ENCODE data around the gene EIF1AY. TPM values are rescaled to one million over a fixed set of nuclear protein-coding genes. Genes with fewer than 3 reads are reported as not detected.

EIF1AY gene
- total RNA-seq, 3 donors from 2014 or later: 26.9 to 38.2 TPM; not detected in 1

DNA sequence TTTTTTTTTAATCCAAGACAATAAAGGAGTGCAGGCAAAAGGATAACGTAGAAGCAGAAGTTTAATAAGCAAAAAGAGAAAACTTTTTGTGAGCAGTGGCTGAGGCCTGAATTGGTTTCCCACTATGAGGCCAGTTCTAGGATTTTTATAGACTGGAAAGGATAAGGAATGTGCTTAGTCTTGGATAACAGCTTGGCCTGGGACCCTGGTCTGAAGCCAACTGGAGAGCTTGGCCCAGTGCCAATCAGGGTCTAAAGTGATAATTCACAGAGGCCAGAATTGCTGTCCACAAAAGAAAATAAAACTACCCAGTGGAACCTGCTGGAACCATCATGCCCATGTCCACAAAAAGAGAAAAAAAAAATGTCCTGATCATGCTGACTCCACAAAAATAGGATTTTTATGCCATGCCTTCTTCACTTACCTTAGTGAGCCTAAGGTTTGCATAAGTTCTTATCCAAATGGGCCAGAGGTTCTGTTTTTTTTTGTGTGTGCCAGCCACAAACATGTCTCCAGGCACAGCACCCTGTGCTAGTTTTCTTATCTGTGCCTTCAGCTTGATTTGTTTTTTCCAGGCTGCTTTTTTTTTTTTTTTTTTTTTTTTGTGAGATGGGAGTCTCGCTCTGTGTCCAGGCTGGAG is 15.6 kb upstream of the EIF1AY start:
- Histone ChIP-seq H3K4me3 (no peak overlapping the region), H3K4me1 (ENCODE audit: low read depth) (no peaks in the 10 kb centered on the region), H3K9me3 (no peaks in the 10 kb centered on the region), H3K36me3 (ENCODE audit: low read depth) (no peaks in the 10 kb centered on the region)
- intact Hi-C loops (cut with DNase I, micrococcal nuclease): no loop called here
- ATAC-seq (no peak), DNase-seq (no peak)
- TF ChIP-seq, protein P1, sequence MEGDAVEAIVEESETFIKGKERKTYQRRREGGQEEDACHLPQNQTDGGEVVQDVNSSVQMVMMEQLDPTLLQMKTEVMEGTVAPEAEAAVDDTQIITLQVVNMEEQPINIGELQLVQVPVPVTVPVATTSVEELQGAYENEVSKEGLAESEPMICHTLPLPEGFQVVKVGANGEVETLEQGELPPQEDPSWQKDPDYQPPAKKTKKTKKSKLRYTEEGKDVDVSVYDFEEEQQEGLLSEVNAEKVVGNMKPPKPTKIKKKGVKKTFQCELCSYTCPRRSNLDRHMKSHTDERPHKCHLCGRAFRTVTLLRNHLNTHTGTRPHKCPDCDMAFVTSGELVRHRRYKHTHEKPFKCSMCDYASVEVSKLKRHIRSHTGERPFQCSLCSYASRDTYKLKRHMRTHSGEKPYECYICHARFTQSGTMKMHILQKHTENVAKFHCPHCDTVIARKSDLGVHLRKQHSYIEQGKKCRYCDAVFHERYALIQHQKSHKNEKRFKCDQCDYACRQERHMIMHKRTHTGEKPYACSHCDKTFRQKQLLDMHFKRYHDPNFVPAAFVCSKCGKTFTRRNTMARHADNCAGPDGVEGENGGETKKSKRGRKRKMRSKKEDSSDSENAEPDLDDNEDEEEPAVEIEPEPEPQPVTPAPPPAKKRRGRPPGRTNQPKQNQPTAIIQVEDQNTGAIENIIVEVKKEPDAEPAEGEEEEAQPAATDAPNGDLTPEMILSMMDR (IDR thresholded peaks at IDR 0.05): no peak

DNA sequence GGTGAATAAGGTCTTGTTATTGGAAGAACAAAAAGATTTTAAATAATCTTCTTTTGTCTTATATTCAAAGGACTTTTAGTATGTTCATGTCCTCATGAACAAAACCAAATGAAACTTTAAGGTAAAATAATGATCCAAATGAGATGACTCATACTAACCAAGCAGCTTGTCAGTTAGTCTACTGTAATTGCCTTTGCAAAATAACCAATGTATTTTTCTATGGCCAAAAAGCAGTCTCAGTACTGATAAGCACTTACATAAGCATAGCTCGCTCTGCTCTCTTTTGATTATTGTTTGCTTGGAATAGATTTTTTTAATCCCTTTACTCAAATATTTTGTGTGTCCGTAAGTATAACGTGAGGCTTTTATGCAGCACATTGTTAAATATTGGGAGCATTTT is 4.3 kb upstream of the EIF1AY start:
- Histone ChIP-seq H3K36me3 (ENCODE audit: low read depth) (no peaks in the 10 kb centered on the region), H3K9me3 (no peaks in the 10 kb centered on the region), H3K4me3 (no peak overlapping the region), H3K4me1 (ENCODE audit: low read depth) (no peaks in the 10 kb centered on the region)
- TF ChIP-seq, protein P1 (IDR thresholded peaks at IDR 0.05): no peak
- no peak for DNase-seq
- intact Hi-C loops (cut with DNase I, micrococcal nuclease): no loop called here
- no peak for ATAC-seq

DNA sequence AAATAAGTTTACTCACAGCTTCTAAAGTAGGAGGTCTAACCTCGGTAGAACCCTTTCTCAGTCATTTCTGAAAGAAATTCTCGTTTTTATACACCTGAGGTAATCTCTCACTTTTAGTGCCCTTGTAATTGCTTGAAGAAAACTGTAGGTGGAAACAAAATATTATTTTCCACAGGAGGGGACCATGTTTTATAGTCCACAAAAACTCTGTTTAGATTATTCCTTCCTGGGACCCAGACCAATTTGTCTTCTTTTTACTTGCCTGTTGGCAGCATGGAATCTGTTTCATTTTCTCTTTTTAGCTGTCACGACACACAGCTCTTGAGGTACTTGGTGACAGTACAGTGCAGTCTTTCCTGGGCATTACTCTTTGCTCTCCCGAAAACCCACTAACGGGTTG is 930 bp downstream of the EIF1AY start:
- Histone ChIP-seq H3K4me1 (ENCODE audit: low read depth) (no peaks in the 10 kb centered on the region), H3K9me3 (no peaks in the 10 kb centered on the region), H3K36me3 (ENCODE audit: low read depth) (no peaks in the 10 kb centered on the region), H3K4me3 (no peak overlapping the region)
- no peak for ATAC-seq
- intact Hi-C loops (cut with DNase I, micrococcal nuclease): no loop called here
- DNase-seq: no peak
- TF ChIP-seq, protein P1 (IDR thresholded peaks at IDR 0.05): no peak

DNA sequence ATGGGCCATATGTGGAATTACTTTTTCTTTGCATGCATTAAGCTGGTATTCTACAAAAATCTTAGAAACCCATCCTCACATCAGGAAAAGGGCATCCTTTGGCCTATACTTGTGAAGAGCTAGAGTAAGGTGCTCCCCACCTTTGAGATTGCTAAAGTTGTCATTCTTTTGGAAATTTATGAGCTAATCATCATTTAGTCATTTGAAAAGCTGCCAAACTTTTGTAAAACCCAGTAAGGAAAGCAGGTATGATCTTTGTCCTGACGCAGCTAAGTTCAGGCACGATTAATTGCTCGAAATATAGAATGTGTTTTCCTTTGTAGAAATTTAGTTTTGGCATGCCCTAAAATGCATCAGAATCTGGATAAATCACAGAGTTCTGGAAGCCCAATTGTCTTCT is 2.6 kb downstream of the EIF1AY start:
- TF ChIP-seq, protein P1 (IDR thresholded peaks at IDR 0.05): no peak
- no peaks in the 10 kb centered on the region for H3K4me1 ChIP-seq (ENCODE audit: low read depth)
- no peak overlapping the region for H3K4me3 ChIP-seq
- H3K9me3 ChIP-seq: no peaks in the 10 kb centered on the region
- no peaks in the 10 kb centered on the region for H3K36me3 ChIP-seq (ENCODE audit: low read depth)
- DNase-seq (no peak), ATAC-seq (no peak)
- intact Hi-C loops (cut with DNase I, micrococcal nuclease): no loop called here

- DNase-seq: no peak
- H3K36me3 ChIP-seq (ENCODE audit: low read depth): no peaks in the 10 kb centered on the region
- H3K4me1 ChIP-seq (ENCODE audit: low read depth): no peaks in the 10 kb centered on the region
- ATAC-seq: no peak
- intact Hi-C loops (cut with DNase I, micrococcal nuclease): no loop called here
- H3K4me3 ChIP-seq: no peak overlapping the region
- TF ChIP-seq, protein P1 (IDR thresholded peaks at IDR 0.05): no peak
- no peaks in the 10 kb centered on the region for H3K9me3 ChIP-seq
These were observed 6.1 kb downstream of the EIF1AY start for GRCh38 chrY:20581687-20582086.

- Histone ChIP-seq H3K36me3 (ENCODE audit: low read depth) (no peaks in the 10 kb centered on the region), H3K4me1 (ENCODE audit: low read depth) (no peaks in the 10 kb centered on the region), H3K9me3 (no peaks in the 10 kb centered on the region), H3K4me3 (no peak overlapping the region)
- no peak for ATAC-seq
- TF ChIP-seq, protein P1 (IDR thresholded peaks at IDR 0.05): no peak
- intact Hi-C loops (cut with DNase I, micrococcal nuclease): no loop called here
- DNase-seq: no peak
These were observed 10.6 kb downstream of the EIF1AY start for GRCh38 chrY:20586161-20586560.

All from mucosa of descending colon (tissue), 3 donors.